ENCODE measurements around the gene FLT1. TPM values are rescaled to one million over a fixed set of nuclear protein-coding genes. Genes with fewer than 3 reads are reported as not detected.

FLT1 gene
- total RNA-seq, 1 experiment from 2014 or later: 0.25 TPM

GRCh38 chr13:28532388-28533124 lies 37.6 kb upstream of the FLT1 start:
- H3K4me3 ChIP-seq (replicated peaks in 1 of 2; ENCODE audit: low read depth in 1 of 2, low read length in 2 of 2): no peak overlapping the region
- ATAC-seq: no peak
- ChIA-PET POLR2A (no interaction called here), CTCF (no interaction called here), RAD21 (ENCODE audit: low non-redundant PET in 1 of 2, low total read pairs in 2 of 2, uncharacterized antibody in 2 of 2, unreplicated experiment in 2 of 2) (no interaction called here)
- no peaks in the 10 kb centered on the region for H3K36me3 ChIP-seq (ENCODE audit: control insufficient read depth in 1 of 2, insufficient read depth in 2 of 2, low read length in 2 of 2)
- H3K27ac ChIP-seq (ENCODE audit: low read depth, low read length): no peak overlapping the region
- peaks cover 3 to 6% of the 10 kb centered on the region in 2 experiments; a peak in 2 of 4 replicates for H3K9me3 ChIP-seq (ENCODE audit: control insufficient read depth in 1 of 2, insufficient read depth in 1 of 2, low read depth in 1 of 2, low read length in 2 of 2)
- TF ChIP-seq FOSL1 (IDR thresholded peaks at IDR 0.05; ENCODE audit: low read depth) (no peak), ZNF274 (IDR thresholded peaks at IDR 0.05; ENCODE audit: low read depth, low read length) (no peak), ELF1 (IDR thresholded peaks at IDR 0.05; ENCODE audit: borderline replicate concordance, low read depth) (no peak), ZFX (IDR thresholded peaks at IDR 0.05) (no peak), SIN3A (IDR thresholded peaks at IDR 0.05; ENCODE audit: low read depth) (no peak), MAX (IDR thresholded peaks at IDR 0.05) (no peak), POLR2AphosphoS5 (IDR thresholded peaks at IDR 0.05; ENCODE audit: low read depth, low read length) (no peak), REST (IDR thresholded peaks at IDR 0.05; ENCODE audit: low read depth) (no peak), SP1 (IDR thresholded peaks at IDR 0.05; ENCODE audit: low read depth) (no peak), SRF (IDR thresholded peaks at IDR 0.05; ENCODE audit: low read depth) (no peak), EZH2phosphoT487 (IDR thresholded peaks at IDR 0.05; ENCODE audit: borderline replicate concordance) (no peak), ATF3 (IDR thresholded peaks at IDR 0.05) (no peak), EZH2 (IDR thresholded peaks at IDR 0.05) (no peak), CBX3 (IDR thresholded peaks at IDR 0.05; ENCODE audit: low read depth) (no peak), TCF7L2 (IDR thresholded peaks at IDR 0.05; ENCODE audit: borderline replicate concordance, extremely low read depth, insufficient read depth, insufficient read length) (no peak), POLR2A (IDR thresholded peaks at IDR 0.05; ENCODE audit: borderline replicate concordance, extremely low read depth, insufficient read depth, insufficient read length) (no peak), CTCF (IDR thresholded peaks at IDR 0.05 in 2 of 3, conservative IDR thresholded peaks at IDR 0.05 in 1 of 3; ENCODE audit: borderline replicate concordance in 1 of 3, insufficient read depth in 1 of 3, low read depth in 2 of 3, low read length in 2 of 3) (no peak), RAD21 (IDR thresholded peaks at IDR 0.05; ENCODE audit: low read depth) (no peak), YY1 (IDR thresholded peaks at IDR 0.05; ENCODE audit: extremely low read depth, insufficient replicate concordance, low read depth, low read length) (no peak), EGR1 (IDR thresholded peaks at IDR 0.05; ENCODE audit: low read depth) (no peak)
- no peaks in the 10 kb centered on the region for H3K9me2 ChIP-seq (ENCODE audit: insufficient read depth)
- intact Hi-C loops (cut with micrococcal nuclease): no loop called here
- no peaks in the 10 kb centered on the region for H3K27me3 ChIP-seq (ENCODE audit: insufficient read depth, low read length)
- H3K9ac ChIP-seq (ENCODE audit: low read length): no peak overlapping the region
- H4K20me1 ChIP-seq (ENCODE audit: insufficient read depth): no peaks in the 10 kb centered on the region
- DNase-seq (ENCODE audit: low read depth, low spot score): no peak
- no peak overlapping the region for H3K4me2 ChIP-seq (ENCODE audit: low read length)
- H2AFZ ChIP-seq (ENCODE audit: low read depth, low read length, poor library complexity, severe bottlenecking): no peak overlapping the region
- BruUV-seq (replicated peaks): no TSS peak
- H3K4me1 ChIP-seq (ENCODE audit: control insufficient read depth in 1 of 2, insufficient read depth in 2 of 2, low read length in 2 of 2): peaks cover 0 to 7% of the 10 kb centered on the region in 2 experiments; a peak in 1 of 4 replicates
- H3K79me2 ChIP-seq (ENCODE audit: insufficient read depth, low read length): no peaks in the 10 kb centered on the region
